Transverse colon (tissue), 4 donors: Measurements from ENCODE around the gene DYNC1LI2.
A peak's percentile ranks its signal among the peaks of the same experiment; 100 is the strongest.

Experiments used
- CTCF ChIP-seq, 5 experiments: fragments of 200-600 bp in 3 of 5; fragments of 450-650 bp in 2 of 5; sonication (generic) in 3 of 5; IDR thresholded peaks; 1 replicate in 2 of 5; 2 replicates in 3 of 5; pipeline ENCODE4 v1.5.1; 2016 to 2017; ENCODE audit warnings: antibody characterized with exemption in 5 of 5, inconsistent platforms in 3 of 5, mild to moderate bottlenecking in 2 of 5, moderate library complexity in 1 of 5
- EP300 ChIP-seq: sonication (generic); formaldehyde crosslinking; IDR thresholded peaks from one replicate; pipeline ENCODE4 v1.6.1; 2017; ENCODE audit warnings: antibody characterized with exemption, low read depth
- POLR2A ChIP-seq: fragments of 450-650 bp; IDR thresholded peaks from one replicate; pipeline ENCODE4 v1.6.1; 2016; ENCODE audit warnings: antibody characterized with exemption, mild to moderate bottlenecking, moderate library complexity
- POLR2AphosphoS5 ChIP-seq, 3 donors: sonication (generic); formaldehyde crosslinking; IDR thresholded peaks; one replicate each; pipeline ENCODE4 v1.6.1; 2016; ENCODE audit warnings: antibody characterized with exemption in 3 of 3

- TF ChIP-seq CTCF (IDR thresholded peaks at IDR 0.05), result peak; percentile 53 to 69 (median 67)
- no peak for TF ChIP-seq POLR2AphosphoS5 (IDR thresholded peaks at IDR 0.05)
- TF ChIP-seq EP300, result no peak
- no peak for TF ChIP-seq POLR2A
Measured at GRCh38 chr16:66740010-66740409, 11.4 kb downstream of the DYNC1LI2 start.
